ENCODE measurements around the gene EIF4EBP2.

The EIF4EBP2 gene

DNA sequence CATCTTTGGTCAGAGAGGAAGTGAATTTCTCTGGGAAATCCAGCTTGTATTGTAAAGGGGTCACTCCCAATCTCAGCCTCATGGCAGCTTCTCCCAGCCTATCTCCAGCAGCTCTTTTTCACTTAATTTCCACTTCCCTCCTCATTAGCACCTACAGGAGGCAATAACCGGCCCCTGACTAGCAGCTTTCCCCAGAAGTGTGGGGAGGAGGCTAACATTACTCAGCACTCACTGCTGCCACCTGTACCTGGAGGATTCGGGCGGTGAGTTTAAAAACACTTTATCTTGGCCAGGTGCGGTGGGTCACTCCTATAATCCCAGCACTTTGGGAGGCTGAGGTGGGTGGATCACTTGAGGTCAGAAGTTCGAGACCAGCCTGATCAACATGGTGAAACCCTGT is 33.8 kb downstream of the EIF4EBP2 start:
- Histone ChIP-seq H3K27me3 (ENCODE audit: control insufficient read depth in 1 of 2, insufficient read depth in 2 of 2, low read length in 2 of 2) (peaks cover 16 to 29% of the 10 kb centered on the region in 2 donors), H3K4me1 (ENCODE audit: insufficient read depth, low read length) (peaks cover 14% of the 10 kb centered on the region), H3K27ac (ENCODE audit: low read depth, low read length) (no peak overlapping the region), H3K9ac (ENCODE audit: low read length) (no peak overlapping the region), H3K4me3 (ENCODE audit: low read depth in 1 of 2, low read length in 2 of 2) (no peak overlapping the region), H3K9me3 (ENCODE audit: low read length) (no peaks in the 10 kb centered on the region), H3K36me3 (ENCODE audit: insufficient read depth, low read length) (peaks cover 3% of the 10 kb centered on the region)

DNA sequence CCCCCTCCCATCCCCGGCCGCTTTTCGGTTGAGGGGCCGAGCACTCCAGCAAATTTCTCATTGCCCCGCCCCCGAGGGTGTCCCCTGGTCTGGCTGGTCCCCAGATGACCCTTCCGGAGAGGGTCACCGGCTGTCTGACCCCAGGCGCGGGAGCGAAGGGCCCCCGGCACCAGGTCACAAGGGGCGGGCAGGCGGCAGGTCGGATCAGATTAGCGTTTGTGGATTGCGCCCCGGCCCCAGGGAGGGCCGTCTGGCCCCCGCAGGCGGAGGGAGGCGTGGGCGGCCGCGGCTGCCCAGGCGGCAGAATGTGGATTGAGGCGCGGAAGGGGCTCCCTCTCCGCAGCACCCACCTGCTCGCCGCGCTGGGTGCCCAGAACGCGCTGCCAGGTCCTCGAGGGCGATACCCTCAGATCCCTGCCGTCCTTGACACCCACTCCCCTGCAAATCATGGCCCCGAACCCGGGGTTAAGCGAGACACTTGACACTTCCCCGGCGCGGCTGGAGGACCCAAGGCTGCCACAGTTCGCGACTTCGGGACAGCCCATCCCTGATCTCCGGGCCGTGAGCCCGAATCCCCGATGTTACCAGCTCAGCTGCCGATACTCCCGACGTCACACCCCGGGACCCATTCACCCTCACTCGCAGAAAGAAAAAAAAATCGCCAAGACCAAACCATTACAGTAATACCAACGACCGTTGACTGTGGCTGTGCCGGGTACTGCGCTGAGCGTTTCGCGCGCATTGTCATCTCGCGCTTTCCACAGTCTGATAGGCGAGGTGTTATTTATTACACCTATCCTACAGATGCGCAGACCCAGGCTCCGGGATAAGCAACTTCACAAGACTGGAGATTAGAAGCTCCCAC is 36.6 kb downstream of the EIF4EBP2 start:
- no peak overlapping the region for H3K9ac ChIP-seq (ENCODE audit: low read length)
- peak overlapping the region; percentile 39 to 46 for H3K4me3 ChIP-seq (ENCODE audit: low read depth in 1 of 2, low read length in 2 of 2)
- peaks cover 16 to 29% of the 10 kb centered on the region in 2 donors for H3K27me3 ChIP-seq (ENCODE audit: control insufficient read depth in 1 of 2, insufficient read depth in 2 of 2, low read length in 2 of 2)

DNA sequence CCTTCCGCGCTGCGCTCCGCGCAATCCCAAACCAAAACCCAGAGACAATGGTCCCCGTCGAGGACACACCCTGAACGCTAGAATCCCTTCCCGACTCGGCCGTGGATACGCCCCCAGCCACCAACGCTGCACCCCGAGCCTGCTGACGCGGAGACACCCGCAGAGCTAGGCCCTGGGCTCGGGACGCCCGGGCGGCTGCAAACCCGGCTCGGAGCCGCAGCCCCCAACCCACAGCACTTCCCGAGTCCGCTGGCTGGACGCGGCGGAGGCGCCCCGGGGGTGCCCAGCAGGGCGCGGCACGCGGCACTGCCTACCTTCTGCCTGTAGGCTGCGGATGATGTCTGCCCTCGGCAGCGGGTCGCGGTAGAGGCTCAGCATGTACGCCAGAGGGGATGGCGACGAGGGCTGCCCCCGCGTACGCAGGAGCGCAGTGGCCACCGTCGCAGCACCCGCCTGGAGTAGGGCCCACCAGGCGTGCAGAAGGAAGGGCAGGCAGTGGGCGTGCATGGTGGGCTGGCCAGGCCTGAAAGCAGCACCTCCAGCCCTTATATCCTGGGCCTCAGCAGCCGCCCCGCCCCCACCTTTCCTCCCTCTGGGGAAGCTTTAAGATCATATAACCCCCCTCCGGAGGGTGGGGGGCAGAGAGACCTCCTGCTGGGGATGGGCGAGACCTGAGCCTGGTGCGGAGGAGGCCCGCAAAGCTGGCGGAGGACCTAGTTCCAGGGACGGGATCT is 37.4 kb downstream of the EIF4EBP2 start, which contains the start of gene NODAL:
NODAL (minus strand) TSS at position 521 of the 734 bp plus-strand sequence; CDS start at position 507, 14 bp downstream.
- Histone ChIP-seq H3K27ac (ENCODE audit: low read depth, low read length) (no peak within 1 kb of the TSS), H3K4me1 (ENCODE audit: insufficient read depth, low read length) (peaks cover 21% of the 10 kb centered on the region), H3K36me3 (ENCODE audit: insufficient read depth, low read length) (no peaks in the 10 kb centered on the region), H3K9me3 (ENCODE audit: low read length) (no peaks in the 10 kb centered on the region), H3K9ac (ENCODE audit: low read length) (no peak within 1 kb of the TSS), H3K27me3 (ENCODE audit: control insufficient read depth in 1 of 2, insufficient read depth in 2 of 2, low read length in 2 of 2) (peaks cover 16 to 29% of the 10 kb centered on the region in 2 donors), H3K4me3 (ENCODE audit: low read depth in 1 of 2, low read length in 2 of 2) (peak within 1 kb of the TSS; percentile 39 to 46)

More for the DNA sequence above, 36.6 kb downstream of the EIF4EBP2 start:
- peaks cover 3% of the 10 kb centered on the region for H3K36me3 ChIP-seq (ENCODE audit: insufficient read depth, low read length)
- H3K27ac ChIP-seq (ENCODE audit: low read depth, low read length) = no peak overlapping the region
- no peaks in the 10 kb centered on the region for H3K9me3 ChIP-seq (ENCODE audit: low read length)
- H3K4me1 ChIP-seq (ENCODE audit: insufficient read depth, low read length) = peaks cover 13% of the 10 kb centered on the region

DNA sequence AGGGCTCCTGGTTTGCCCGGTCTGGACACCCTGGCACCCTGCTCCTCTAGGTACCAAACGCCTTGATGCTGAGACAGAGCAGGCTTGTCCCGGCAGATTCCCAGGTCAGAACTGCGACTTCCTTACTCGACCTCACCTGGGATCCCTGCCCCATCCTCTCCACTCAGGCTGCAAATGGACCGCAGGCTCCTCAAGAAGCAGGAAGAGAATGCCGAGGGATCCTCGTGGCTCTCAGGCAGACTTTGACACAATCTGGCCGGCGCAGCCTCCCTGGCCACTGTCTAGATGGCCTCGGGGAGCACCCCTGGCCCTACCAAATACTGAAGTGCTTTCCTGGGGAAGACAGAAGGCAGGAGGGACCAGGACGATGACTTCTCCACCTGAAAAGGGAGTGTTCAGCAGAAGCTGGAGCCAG is 38.0 kb downstream of the EIF4EBP2 start:
- no peak overlapping the region for H3K27ac ChIP-seq (ENCODE audit: low read depth, low read length)
- no peaks in the 10 kb centered on the region for H3K9me3 ChIP-seq (ENCODE audit: low read length)
- H3K27me3 ChIP-seq (ENCODE audit: control insufficient read depth in 1 of 2, insufficient read depth in 2 of 2, low read length in 2 of 2) = peaks cover 16 to 29% of the 10 kb centered on the region in 2 donors
- H3K36me3 ChIP-seq (ENCODE audit: insufficient read depth, low read length) = no peaks in the 10 kb centered on the region
- peaks cover 27% of the 10 kb centered on the region for H3K4me1 ChIP-seq (ENCODE audit: insufficient read depth, low read length)
- no peak overlapping the region for H3K9ac ChIP-seq (ENCODE audit: low read length)
- no peak overlapping the region for H3K4me3 ChIP-seq (ENCODE audit: low read depth in 1 of 2, low read length in 2 of 2)

DNA sequence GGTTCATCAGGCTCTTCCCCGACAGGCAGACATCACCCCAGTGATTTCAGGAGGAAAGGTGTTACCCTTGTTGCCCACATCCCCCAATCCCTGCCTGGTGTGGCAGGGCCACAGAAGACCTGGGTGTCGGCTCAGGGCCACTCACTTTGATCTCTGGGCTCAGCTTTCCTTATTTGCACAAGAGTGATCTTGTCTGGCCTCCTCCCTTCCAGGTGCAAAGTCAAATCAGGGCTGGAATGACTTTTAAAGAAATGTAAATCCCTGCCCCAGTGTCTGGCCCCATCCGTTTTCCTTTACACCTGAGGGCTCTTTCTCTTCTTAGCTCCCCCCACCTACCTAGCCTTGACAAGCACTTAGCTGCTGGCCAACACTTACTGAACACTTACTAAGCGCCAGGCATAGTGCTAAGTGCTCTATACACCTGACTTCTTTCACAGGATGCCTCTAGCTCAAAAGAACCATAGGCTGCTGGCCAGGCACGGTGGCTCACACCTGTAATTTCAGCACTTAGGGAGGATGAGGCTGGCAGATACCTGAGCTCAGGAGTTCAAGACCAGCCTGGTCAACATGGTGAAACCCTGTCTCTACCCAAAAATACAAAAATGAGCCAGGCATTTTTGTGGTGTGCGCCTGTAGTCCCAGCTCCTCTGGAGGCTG is 38.5 kb downstream of the EIF4EBP2 start:
- H3K4me3 ChIP-seq (ENCODE audit: low read depth in 1 of 2, low read length in 2 of 2) = no peak overlapping the region
- no peaks in the 10 kb centered on the region for H3K36me3 ChIP-seq (ENCODE audit: insufficient read depth, low read length)
- no peak overlapping the region for H3K27ac ChIP-seq (ENCODE audit: low read depth, low read length)
- peaks cover 16 to 29% of the 10 kb centered on the region in 2 donors for H3K27me3 ChIP-seq (ENCODE audit: control insufficient read depth in 1 of 2, insufficient read depth in 2 of 2, low read length in 2 of 2)
- H3K9me3 ChIP-seq (ENCODE audit: low read length) = no peaks in the 10 kb centered on the region
- H3K9ac ChIP-seq (ENCODE audit: low read length) = no peak overlapping the region
- H3K4me1 ChIP-seq (ENCODE audit: insufficient read depth, low read length) = peaks cover 28% of the 10 kb centered on the region

DNA sequence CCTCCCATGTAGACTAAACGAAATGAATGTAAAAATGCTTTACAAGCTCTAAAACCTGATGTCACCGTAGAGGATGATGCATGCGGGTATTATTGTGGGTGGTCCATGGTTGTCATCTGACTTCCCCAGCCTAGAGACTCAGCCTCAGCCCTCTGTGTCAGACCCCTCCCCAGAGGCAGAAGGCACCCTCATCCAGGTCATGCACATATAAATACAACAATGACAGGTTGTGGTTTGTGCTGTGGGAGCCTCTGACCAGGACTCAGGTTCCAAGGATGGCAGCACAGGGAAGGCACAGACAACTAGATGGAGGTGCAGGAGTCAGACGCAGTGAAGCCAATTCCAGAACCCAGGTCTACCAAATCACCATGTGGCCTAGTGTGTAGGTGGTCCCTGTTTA is 40.8 kb downstream of the EIF4EBP2 start:
- H3K9me3 ChIP-seq (ENCODE audit: low read length) = no peaks in the 10 kb centered on the region
- no peak overlapping the region for H3K4me3 ChIP-seq (ENCODE audit: low read depth in 1 of 2, low read length in 2 of 2)
- no peaks in the 10 kb centered on the region for H3K36me3 ChIP-seq (ENCODE audit: insufficient read depth, low read length)
- no peak overlapping the region for H3K27ac ChIP-seq (ENCODE audit: low read depth, low read length)
- H3K4me1 ChIP-seq (ENCODE audit: insufficient read depth, low read length) = peaks cover 36% of the 10 kb centered on the region
- H3K27me3 ChIP-seq (ENCODE audit: control insufficient read depth in 1 of 2, insufficient read depth in 2 of 2, low read length in 2 of 2) = peaks cover 16 to 25% of the 10 kb centered on the region in 2 donors
- no peak overlapping the region for H3K9ac ChIP-seq (ENCODE audit: low read length)

DNA sequence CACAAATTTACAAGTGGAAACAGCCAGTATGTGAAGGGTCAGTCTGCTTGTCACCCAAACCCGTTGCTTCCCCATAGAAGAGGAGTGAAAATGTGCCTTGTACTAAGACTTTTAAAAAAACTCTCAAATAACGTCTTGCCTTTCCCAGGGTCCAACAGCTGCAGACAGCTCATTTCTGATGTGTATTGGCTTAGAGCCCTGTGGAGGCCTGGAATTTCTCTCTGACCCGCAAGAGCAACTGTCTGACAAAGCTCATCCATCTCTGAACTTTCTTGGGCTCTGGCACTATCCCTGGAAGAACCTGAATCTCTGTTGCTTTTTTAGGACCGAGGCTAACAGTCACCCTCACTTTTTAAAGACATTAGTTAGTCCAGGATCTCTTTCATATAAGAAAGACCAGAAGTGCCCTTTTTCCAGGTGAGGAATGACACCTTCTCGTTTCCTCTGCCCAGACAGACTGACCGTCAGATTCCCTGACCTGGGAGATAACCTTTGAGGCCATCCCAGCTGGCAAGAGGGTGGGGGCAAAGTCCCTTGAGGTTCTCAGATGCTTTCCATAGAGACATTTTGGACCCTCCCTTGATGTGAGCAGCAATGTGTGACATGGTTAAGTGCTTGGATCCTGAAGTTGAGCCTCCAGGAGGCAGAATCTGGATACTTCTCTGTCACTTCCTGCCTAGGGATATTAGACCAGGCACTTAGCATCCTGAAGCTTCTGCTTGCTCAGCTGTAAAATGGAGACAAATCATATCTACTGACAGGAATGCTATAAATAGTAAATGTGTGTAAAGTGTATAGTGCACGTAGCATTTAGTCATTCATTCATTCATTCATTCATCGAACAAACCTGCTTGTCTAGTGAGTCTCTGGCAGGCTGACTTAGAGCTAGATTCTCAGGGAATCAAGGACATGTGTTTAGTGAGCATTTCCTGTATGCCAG is 42.0 kb downstream of the EIF4EBP2 start:
- Histone ChIP-seq H3K4me1 (ENCODE audit: insufficient read depth, low read length) (peaks cover 28% of the 10 kb centered on the region), H3K9ac (ENCODE audit: low read length) (no peak overlapping the region), H3K4me3 (ENCODE audit: low read depth in 1 of 2, low read length in 2 of 2) (no peak overlapping the region), H3K27ac (ENCODE audit: low read depth, low read length) (peak overlapping the region; percentile 24), H3K9me3 (ENCODE audit: low read length) (no peaks in the 10 kb centered on the region), H3K36me3 (ENCODE audit: insufficient read depth, low read length) (no peaks in the 10 kb centered on the region), H3K27me3 (ENCODE audit: control insufficient read depth in 1 of 2, insufficient read depth in 2 of 2, low read length in 2 of 2) (peaks cover 10 to 14% of the 10 kb centered on the region in 2 donors)

DNA sequence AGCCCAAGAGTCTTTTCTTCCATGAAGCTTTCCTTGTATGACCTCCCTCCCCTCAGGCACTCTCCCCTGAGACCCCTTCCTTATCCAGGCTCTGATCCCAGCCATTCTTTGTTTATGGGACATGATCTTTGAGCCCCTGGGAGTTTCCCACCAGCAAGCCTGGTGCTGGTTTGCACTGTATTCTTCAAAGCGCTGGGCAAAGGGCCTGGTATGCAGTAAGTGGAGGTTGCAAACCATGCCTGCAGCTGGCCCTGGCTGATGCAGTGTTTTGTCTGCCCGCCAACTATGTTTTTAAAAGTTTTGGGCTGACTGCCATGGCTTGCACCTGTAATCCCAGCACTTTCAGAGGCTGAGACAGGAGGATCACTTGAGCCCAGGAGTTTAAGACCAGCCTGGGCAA is 44.3 kb downstream of the EIF4EBP2 start:
- Histone ChIP-seq H3K27ac (ENCODE audit: low read depth, low read length) (no peak overlapping the region), H3K9me3 (ENCODE audit: low read length) (no peaks in the 10 kb centered on the region), H3K9ac (ENCODE audit: low read length) (no peak overlapping the region), H3K4me3 (ENCODE audit: low read depth in 1 of 2, low read length in 2 of 2) (no peak overlapping the region), H3K27me3 (ENCODE audit: control insufficient read depth in 1 of 2, insufficient read depth in 2 of 2, low read length in 2 of 2) (no peaks in the 10 kb centered on the region), H3K36me3 (ENCODE audit: insufficient read depth, low read length) (no peaks in the 10 kb centered on the region), H3K4me1 (ENCODE audit: insufficient read depth, low read length) (peaks cover 25% of the 10 kb centered on the region)

DNA sequence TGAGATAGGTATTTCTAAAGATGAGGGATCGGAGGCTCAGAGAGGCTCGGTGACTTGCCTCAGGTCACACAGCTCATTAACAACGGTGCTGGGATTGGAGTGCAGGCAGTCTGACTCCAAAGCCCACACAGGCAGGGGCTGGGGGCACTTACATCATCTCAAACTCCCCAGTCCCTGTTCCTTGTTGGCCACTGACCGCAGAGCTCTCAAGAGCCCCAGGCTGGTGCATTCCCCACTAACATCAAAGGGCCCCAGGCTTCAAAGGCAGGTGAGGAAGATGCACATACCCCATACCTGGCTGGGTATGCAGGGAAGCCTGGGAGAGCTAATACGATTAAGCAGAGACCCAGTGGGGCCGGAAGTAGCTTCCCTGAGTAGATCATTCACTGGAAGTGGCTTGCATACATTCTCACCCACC is 51.3 kb downstream of the EIF4EBP2 start:
- no peak overlapping the region for H3K4me3 ChIP-seq (ENCODE audit: low read depth in 1 of 2, low read length in 2 of 2)
- no peaks in the 10 kb centered on the region for H3K9me3 ChIP-seq (ENCODE audit: low read length)
- peaks cover 0 to 6% of the 10 kb centered on the region in 2 donors for H3K27me3 ChIP-seq (ENCODE audit: control insufficient read depth in 1 of 2, insufficient read depth in 2 of 2, low read length in 2 of 2)
- peaks cover 8% of the 10 kb centered on the region for H3K4me1 ChIP-seq (ENCODE audit: insufficient read depth, low read length)
- no peak overlapping the region for H3K27ac ChIP-seq (ENCODE audit: low read depth, low read length)
- H3K36me3 ChIP-seq (ENCODE audit: insufficient read depth, low read length) = no peaks in the 10 kb centered on the region
- no peak overlapping the region for H3K9ac ChIP-seq (ENCODE audit: low read length)

DNA sequence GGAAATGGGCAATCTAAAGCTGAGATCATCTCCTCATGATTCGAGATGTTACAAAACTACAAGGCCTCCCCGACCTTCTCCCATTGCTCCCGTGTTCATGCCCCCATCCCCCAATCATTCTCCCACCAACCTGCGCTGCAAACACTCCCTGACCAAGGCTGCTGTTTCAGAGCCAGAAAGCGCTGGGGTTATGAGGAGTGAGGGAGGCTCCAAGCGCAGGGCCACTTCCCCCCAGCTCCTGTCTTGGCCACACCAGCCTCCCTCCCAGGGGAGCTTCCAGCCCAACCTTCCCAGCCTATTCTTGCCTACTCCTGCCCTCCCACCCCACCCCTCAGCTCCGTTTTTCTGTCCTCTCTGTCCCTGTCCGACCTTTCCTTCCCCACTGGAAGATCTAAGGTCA is 52.2 kb downstream of the EIF4EBP2 start:
- Histone ChIP-seq H3K27ac (ENCODE audit: low read depth, low read length) (no peak overlapping the region), H3K27me3 (ENCODE audit: control insufficient read depth in 1 of 2, insufficient read depth in 2 of 2, low read length in 2 of 2) (peaks cover 0 to 6% of the 10 kb centered on the region in 2 donors), H3K36me3 (ENCODE audit: insufficient read depth, low read length) (no peaks in the 10 kb centered on the region), H3K9ac (ENCODE audit: low read length) (no peak overlapping the region), H3K4me3 (ENCODE audit: low read depth in 1 of 2, low read length in 2 of 2) (no peak overlapping the region), H3K4me1 (ENCODE audit: insufficient read depth, low read length) (peaks cover 10% of the 10 kb centered on the region), H3K9me3 (ENCODE audit: low read length) (no peaks in the 10 kb centered on the region)

Data from muscle layer of colon (tissue), 2 donors.